OCI-LY1 (cell line): ENCODE results near the gene FRMD1.

Source experiments
- CTCF ChIP-seq: fragments of 200-600 bp; sonication (generic), shearing (Covaris generic); IDR thresholded peaks from 2 replicates; pipeline ENCODE4 v1.5.1; 2017; ENCODE audit warnings: mild to moderate bottlenecking, antibody characterized with exemption, low read length, moderate library complexity, mixed read lengths
- EZH2 ChIP-seq: fragments of 200-600 bp; sonication (generic), shearing (Covaris generic); IDR thresholded peaks from 2 replicates; pipeline ENCODE4 v1.8.0; 2017; ENCODE audit warnings: borderline replicate concordance, mixed run types, mild to moderate bottlenecking, antibody characterized with exemption, low read length, moderate library complexity, mixed read lengths

- no peak for TF ChIP-seq CTCF
- no peak for TF ChIP-seq EZH2
Observed at GRCh38 chr6:168037242-168037641, 41.8 kb downstream of the FRMD1 start.
